ENCODE data around the gene CCDC91.
"Not testable (repeated sequence)": the region's sequence is repeated elsewhere in the genome, so short reads cannot be mapped to it uniquely, and the experiment has no call there.

Gene CCDC91

GRCh38 chr12:28235015-28235414 lies 44.8 kb downstream of the CCDC91 start:
- no peak for DNase-seq

GRCh38 chr12:28235985-28236384 lies 45.7 kb downstream of the CCDC91 start:
- no peak for DNase-seq

GRCh38 chr12:28237423-28237822 lies 47.2 kb downstream of the CCDC91 start:
- DNase-seq, result no peak

- no peak for DNase-seq
Measured at GRCh38 chr12:28239918-28240317, 49.7 kb downstream of the CCDC91 start.

- no peak for DNase-seq
Measured at GRCh38 chr12:28240853-28241252, 50.6 kb downstream of the CCDC91 start.

- DNase-seq, result no peak
Measured at GRCh38 chr12:28242129-28242495, 51.9 kb downstream of the CCDC91 start.

GRCh38 chr12:28242496-28243309 lies 52.4 kb downstream of the CCDC91 start:
- DNase-seq, result no peak

- no peak for DNase-seq
Measured at GRCh38 chr12:28243310-28243633, 53.0 kb downstream of the CCDC91 start.

GRCh38 chr12:28247806-28248205 lies 57.5 kb downstream of the CCDC91 start:
- no peak for DNase-seq

- no peak for DNase-seq
Measured at GRCh38 chr12:28248555-28249145, 58.4 kb downstream of the CCDC91 start.

- DNase-seq, result peak; percentile 32
Measured at GRCh38 chr12:28253161-28253641, 62.9 kb downstream of the CCDC91 start.

GRCh38 chr12:28257411-28257810 lies 67.2 kb downstream of the CCDC91 start:
- DNase-seq, result no peak

- DNase-seq, result no peak
Measured at GRCh38 chr12:28258998-28259397, 68.7 kb downstream of the CCDC91 start.

- no peak for DNase-seq
Measured at GRCh38 chr12:28265435-28266042, 75.3 kb downstream of the CCDC91 start.

GRCh38 chr12:28267920-28268607 lies 77.8 kb downstream of the CCDC91 start:
- not testable (repeated sequence) for DNase-seq

GRCh38 chr12:28268608-28269229 lies 78.5 kb downstream of the CCDC91 start:
- no peak for DNase-seq

GRCh38 chr12:28269851-28270250 lies 79.6 kb downstream of the CCDC91 start:
- no peak for DNase-seq

- DNase-seq, result no peak
Measured at GRCh38 chr12:28278499-28278898, 88.2 kb downstream of the CCDC91 start.

GRCh38 chr12:28278960-28279359 lies 88.7 kb downstream of the CCDC91 start:
- no peak for DNase-seq

- DNase-seq, result no peak
Measured at GRCh38 chr12:28286352-28286751, 96.1 kb downstream of the CCDC91 start.

- DNase-seq, result no peak
Measured at GRCh38 chr12:28290262-28290661, 100.0 kb downstream of the CCDC91 start.

- no peak for DNase-seq
Measured at GRCh38 chr12:28292699-28293098, 102.4 kb downstream of the CCDC91 start.

GRCh38 chr12:28294300-28294699 lies 104.0 kb downstream of the CCDC91 start:
- DNase-seq, result no peak
